Left lung (tissue), 10 donors: ENCODE measurements around the gene SAFB2. TPM values are rescaled to one million over a fixed set of nuclear protein-coding genes. Genes with fewer than 3 reads are reported as not detected.

Experiments
- ATAC-seq: fragments of 200-7000 bp; cut with Tn5 transposase; one replicate; pipeline ENCODE4 v1.9.1; 2020; ENCODE audit warnings: moderate library complexity
- DNase-seq, 4 donors: peaks; one replicate each; pipeline ENCODE4 v3.0.0-alpha.2; 2013 to 2020
- H3K27ac ChIP-seq, 2 donors: fragments of 200-600 bp; sonication (generic) in 1 of 2; one replicate each; pipeline versions ENCODE4 v1.5.0 to v1.8.0; 2020 to 2021
- H3K27me3 ChIP-seq, 2 donors: fragments of 200-600 bp; sonication (generic) in 1 of 2; one replicate each; pipeline versions ENCODE4 v1.5.0 to v1.8.0; 2020 to 2021
- H3K36me3 ChIP-seq, 2 donors: fragments of 200-600 bp; sonication (generic) in 1 of 2; one replicate each; pipeline versions ENCODE4 v1.5.0 to v1.8.0; 2020 to 2021
- H3K4me1 ChIP-seq, 2 donors: fragments of 200-600 bp; one replicate each; pipeline ENCODE4 v1.8.0; 2021
- H3K4me3 ChIP-seq, 2 donors: fragments of 200-600 bp; sonication (generic) in 1 of 2; one replicate each; pipeline versions ENCODE4 v1.5.0 to v1.8.0; 2020 to 2021; ENCODE audit warnings: mild to moderate bottlenecking in 1 of 2
- H3K9me3 ChIP-seq, 2 donors: fragments of 200-600 bp; sonication (generic) in 1 of 2; one replicate each; pipeline versions ENCODE4 v1.5.0 to v1.8.0; 2020 to 2021
- intact Hi-C, 2 donors: fragments of 100-400 bp; cut with DNase I; formaldehyde crosslinking; loops; one replicate each; pipeline versions ENCODE4 v1.11.2 to v1.14.2; 2022
- polyA plus RNA-seq, 6 donors: library from polyadenylated mRNA; unstranded; fragments of 120-200 nt; gene quantifications; one replicate each; pipeline ENCODE4 v1.2.1, GENCODE V29; 2013; ENCODE audit not compliant: insufficient read length in 6 of 6
- total RNA-seq, 2 donors: library from RNA; stranded (reverse); fragmentation: NEBNext Ultra II Directional; extraction: Animal tissue kit (Norgen Biotek cat#: 25700); gene quantifications; one replicate each; pipeline ENCODE4 v1.2.1, GENCODE V29; 2021
- TF ChIP-seq, protein P1 (sequence below), 2 donors: fragments of 200-600 bp; sonication (generic) in 1 of 2; IDR thresholded peaks; one replicate each; pipeline versions ENCODE4 v1.5.0 to v1.8.0; 2021; ENCODE audit warnings: antibody characterized with exemption in 2 of 2
- donor health status: DM: no; HTN: yes; CAD: no.
- donor health status: DM: no; HTN: no; CAD: no.

Gene SAFB2
- total and polyA plus RNA-seq, 8 donors: 62.0 to 110 (median 84.8) TPM

- Histone ChIP-seq H3K4me1 (no peaks in the 10 kb centered on the region), H3K9me3 (no peaks in the 10 kb centered on the region), H3K4me3 (no peak overlapping the region), H3K27ac (no peak overlapping the region), H3K27me3 (no peaks in the 10 kb centered on the region), H3K36me3 (peaks cover 0 to 100% of the 10 kb centered on the region in 2 donors)
- intact Hi-C loops: no loop called here
- TF ChIP-seq, protein P1, sequence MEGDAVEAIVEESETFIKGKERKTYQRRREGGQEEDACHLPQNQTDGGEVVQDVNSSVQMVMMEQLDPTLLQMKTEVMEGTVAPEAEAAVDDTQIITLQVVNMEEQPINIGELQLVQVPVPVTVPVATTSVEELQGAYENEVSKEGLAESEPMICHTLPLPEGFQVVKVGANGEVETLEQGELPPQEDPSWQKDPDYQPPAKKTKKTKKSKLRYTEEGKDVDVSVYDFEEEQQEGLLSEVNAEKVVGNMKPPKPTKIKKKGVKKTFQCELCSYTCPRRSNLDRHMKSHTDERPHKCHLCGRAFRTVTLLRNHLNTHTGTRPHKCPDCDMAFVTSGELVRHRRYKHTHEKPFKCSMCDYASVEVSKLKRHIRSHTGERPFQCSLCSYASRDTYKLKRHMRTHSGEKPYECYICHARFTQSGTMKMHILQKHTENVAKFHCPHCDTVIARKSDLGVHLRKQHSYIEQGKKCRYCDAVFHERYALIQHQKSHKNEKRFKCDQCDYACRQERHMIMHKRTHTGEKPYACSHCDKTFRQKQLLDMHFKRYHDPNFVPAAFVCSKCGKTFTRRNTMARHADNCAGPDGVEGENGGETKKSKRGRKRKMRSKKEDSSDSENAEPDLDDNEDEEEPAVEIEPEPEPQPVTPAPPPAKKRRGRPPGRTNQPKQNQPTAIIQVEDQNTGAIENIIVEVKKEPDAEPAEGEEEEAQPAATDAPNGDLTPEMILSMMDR (IDR thresholded peaks at IDR 0.05): no peak
- DNase-seq (no peak), ATAC-seq (no peak)
Observed at GRCh38 chr19:5591476-5591875, 31.1 kb downstream of the SAFB2 start.

DNA sequence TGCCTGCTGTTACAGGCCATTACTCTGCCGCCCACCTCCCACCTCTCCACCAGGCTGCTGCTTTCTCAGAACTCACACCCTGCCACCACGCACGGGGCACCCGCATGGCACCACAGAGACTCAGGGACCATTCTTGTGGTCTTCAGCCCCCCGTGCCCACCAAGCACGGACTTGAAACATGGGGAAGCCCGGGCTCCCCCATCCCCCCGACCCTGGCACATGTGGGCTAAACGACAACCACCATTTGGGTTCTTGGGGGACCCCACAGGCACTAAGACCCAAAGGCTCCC, 31.8 kb downstream of the SAFB2 start:
- H3K36me3 ChIP-seq: peaks cover 0 to 100% of the 10 kb centered on the region in 2 donors
- no peak overlapping the region for H3K4me3 ChIP-seq
- no peak overlapping the region for H3K27ac ChIP-seq
- H3K4me1 ChIP-seq: no peaks in the 10 kb centered on the region
- H3K9me3 ChIP-seq: no peaks in the 10 kb centered on the region
- no peak for ATAC-seq
- H3K27me3 ChIP-seq: no peaks in the 10 kb centered on the region
- DNase-seq: no peak
- TF ChIP-seq, protein P1 (IDR thresholded peaks at IDR 0.05): no peak
- intact Hi-C loops: no loop called here

DNA sequence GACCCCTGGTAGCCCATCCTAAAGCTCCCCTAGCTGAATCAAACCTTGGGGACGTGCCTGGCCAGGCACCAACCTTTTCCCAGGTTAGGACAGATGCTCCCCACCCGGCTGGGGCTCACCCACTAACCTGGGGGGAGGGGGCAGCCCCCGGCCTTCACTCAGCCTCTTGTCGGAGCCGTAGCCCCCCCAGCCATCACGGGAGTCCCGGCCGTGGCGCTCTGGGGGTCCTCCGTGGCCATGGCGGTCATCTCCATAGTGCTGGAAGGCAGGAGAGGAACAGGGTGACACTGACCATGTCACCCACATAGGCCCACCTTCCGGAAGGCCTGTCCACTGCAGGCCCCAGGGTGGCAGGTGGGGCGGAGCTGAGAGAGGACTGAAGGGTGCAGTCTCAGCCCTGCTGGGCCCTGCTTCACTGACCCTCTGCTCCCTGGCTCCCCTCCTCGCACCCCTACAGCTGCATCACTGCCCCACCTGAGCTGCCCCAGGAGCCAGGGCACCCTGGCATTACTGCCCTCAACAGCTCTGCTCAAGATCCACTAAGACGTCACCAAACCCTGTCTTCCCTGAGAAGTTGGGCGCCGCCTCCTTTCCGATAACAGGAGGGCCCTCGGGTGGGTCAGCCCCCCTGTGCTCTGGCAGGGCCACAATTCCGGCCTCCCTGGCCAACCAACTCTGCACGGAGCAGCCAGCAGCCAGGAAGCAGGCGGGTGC, 32.3 kb downstream of the SAFB2 start:
- no peaks in the 10 kb centered on the region for H3K4me1 ChIP-seq
- no peaks in the 10 kb centered on the region for H3K9me3 ChIP-seq
- TF ChIP-seq, protein P1 (IDR thresholded peaks at IDR 0.05): no peak
- H3K4me3 ChIP-seq: no peak overlapping the region
- H3K36me3 ChIP-seq: peaks cover 0 to 100% of the 10 kb centered on the region in 2 donors
- no peak for DNase-seq
- no peaks in the 10 kb centered on the region for H3K27me3 ChIP-seq
- ATAC-seq: no peak
- no peak overlapping the region for H3K27ac ChIP-seq
- intact Hi-C loops: no loop called here

- Histone ChIP-seq H3K4me1 (no peaks in the 10 kb centered on the region), H3K36me3 (peaks cover 0 to 92% of the 10 kb centered on the region in 2 donors), H3K27ac (no peak overlapping the region), H3K27me3 (no peaks in the 10 kb centered on the region), H3K9me3 (no peaks in the 10 kb centered on the region), H3K4me3 (no peak overlapping the region)
- TF ChIP-seq, protein P1 (IDR thresholded peaks at IDR 0.05): no peak
- DNase-seq (no peak), ATAC-seq (no peak)
- intact Hi-C loops: loop anchor here in 1 of 2 donors (10.0 kb wide), 1 partner anchor 544 kb away; no protein-coding TSS in a partner anchor
Observed at GRCh38 chr19:5588906-5589676, 33.5 kb downstream of the SAFB2 start.

- peaks cover 0 to 86% of the 10 kb centered on the region in 2 donors for H3K36me3 ChIP-seq
- no peak for ATAC-seq
- DNase-seq: no peak
- H3K4me3 ChIP-seq: no peak overlapping the region
- no peaks in the 10 kb centered on the region for H3K9me3 ChIP-seq
- intact Hi-C loops: loop anchor here in 1 of 2 donors (10.0 kb wide), 1 partner anchor 544 kb away; no protein-coding TSS in a partner anchor
- TF ChIP-seq, protein P1 (IDR thresholded peaks at IDR 0.05): no peak
- no peaks in the 10 kb centered on the region for H3K27me3 ChIP-seq
- H3K27ac ChIP-seq: no peak overlapping the region
- H3K4me1 ChIP-seq: no peaks in the 10 kb centered on the region
Observed at GRCh38 chr19:5588441-5588840, 34.1 kb downstream of the SAFB2 start.
